DOHH2 (cell line): Measurements from ENCODE around the gene EVI2A.

ENCODE experiments used
- H3F3A ChIP-seq: fragments of 200-600 bp; sonication (generic), shearing (Covaris generic); 2 replicates; pipeline ENCODE4 v1.6.0; 2016; ENCODE audit warnings: antibody characterized with exemption, mild to moderate bottlenecking; ENCODE audit not compliant: control insufficient read depth, insufficient read depth
- H3K27ac ChIP-seq: fragments of 200-600 bp; sonication (generic); 2 replicates; pipeline ENCODE4 v1.5.1; 2014; ENCODE audit warnings: low read depth, mild to moderate bottlenecking, low read length, moderate library complexity
- H3K27me3 ChIP-seq: fragments of 200-600 bp; sonication (generic); 2 replicates; pipeline ENCODE4 v1.6.1; 2014; ENCODE audit warnings: mild to moderate bottlenecking, low read length, mixed read lengths; ENCODE audit not compliant: control insufficient read depth
- H3K36me3 ChIP-seq: fragments of 200-600 bp; sonication (generic); 2 replicates; pipeline ENCODE4 v1.6.1; 2014; ENCODE audit warnings: mild to moderate bottlenecking, low read length, moderate library complexity, mixed read lengths; ENCODE audit not compliant: control insufficient read depth
- H3K4me1 ChIP-seq: fragments of 200-600 bp; sonication (generic); 2 replicates; pipeline ENCODE4 v1.6.1; 2014; ENCODE audit warnings: mild to moderate bottlenecking, low read length, mixed read lengths; ENCODE audit not compliant: control insufficient read depth
- H3K4me2 ChIP-seq: fragments of 200-600 bp; sonication (generic); 2 replicates; pipeline ENCODE4 v1.6.0; 2014; ENCODE audit warnings: mild to moderate bottlenecking, low read length, moderate library complexity
- H3K4me3 ChIP-seq: fragments of 200-600 bp; sonication (generic); 2 replicates; pipeline ENCODE4 v1.5.1; 2014; ENCODE audit warnings: mild to moderate bottlenecking, low read length, mixed read lengths
- H3K79me2 ChIP-seq: fragments of 200-600 bp; sonication (generic); 2 replicates; pipeline ENCODE4 v1.6.1; 2014; ENCODE audit warnings: mild to moderate bottlenecking, low read length, mixed read lengths; ENCODE audit not compliant: control insufficient read depth
- H3K9me2 ChIP-seq: fragments of 200-600 bp; sonication (generic); replicated peaks from 2 replicates; pipeline ENCODE4 v1.6.1; 2014; ENCODE audit warnings: mild to moderate bottlenecking, low read length, mixed read lengths; ENCODE audit not compliant: control insufficient read depth
- H3K9me3 ChIP-seq: fragments of 200-600 bp; sonication (generic); 2 replicates; pipeline ENCODE4 v1.6.1; 2014; ENCODE audit warnings: antibody characterized with exemption, low read length, mixed read lengths; ENCODE audit not compliant: control insufficient read depth, insufficient read depth
- H4K20me1 ChIP-seq: fragments of 200-600 bp; sonication (generic); 2 replicates; pipeline ENCODE4 v1.6.0; 2014; ENCODE audit warnings: low read depth, mild to moderate bottlenecking, antibody characterized with exemption, low read length, moderate library complexity; ENCODE audit not compliant: control insufficient read depth, insufficient read depth
- CTCF ChIP-seq: fragments of 200-600 bp; sonication (generic); IDR thresholded peaks from one replicate; pipeline ENCODE4 v1.5.1; 2014; ENCODE audit warnings: antibody characterized with exemption, mild to moderate bottlenecking, low read depth, low read length; ENCODE audit not compliant: poor library complexity, severe bottlenecking
- EZH2phosphoT487 ChIP-seq: fragments of 200-600 bp; sonication (generic); IDR thresholded peaks from 2 replicates; pipeline ENCODE4 v1.6.1; 2017; ENCODE audit warnings: borderline replicate concordance, mild to moderate bottlenecking, antibody characterized with exemption, low read length, moderate library complexity, mixed read lengths

Gene EVI2A

GRCh38 chr17:31321966-31322365, 544 bp upstream of the EVI2A start:
- Histone ChIP-seq H3F3A (peaks cover 27% of the 10 kb centered on the region), H3K27me3 (no peaks in the 10 kb centered on the region)
- TF ChIP-seq EZH2phosphoT487 (no peak), CTCF (no peak)

GRCh38 chr17:31320791-31321190, 631 bp downstream of the EVI2A start:
- peak overlapping the region; percentile 88 for H3K4me2 ChIP-seq

More at GRCh38 chr17:31321966-31322365, 544 bp upstream of the EVI2A start:
- H3K36me3 ChIP-seq = peaks cover 61% of the 10 kb centered on the region
- H4K20me1 ChIP-seq = no peaks in the 10 kb centered on the region
- peak overlapping the region; percentile 80 for H3K4me3 ChIP-seq
- no peaks in the 10 kb centered on the region for H3K9me3 ChIP-seq
- H3K27ac ChIP-seq = peak overlapping the region; percentile 97
- H3K4me1 ChIP-seq = peaks cover 35% of the 10 kb centered on the region
- H3K4me2 ChIP-seq = peak overlapping the region; percentile 88
- peaks cover 63% of the 10 kb centered on the region for H3K79me2 ChIP-seq
- no peaks in the 10 kb centered on the region for H3K9me2 ChIP-seq

GRCh38 chr17:31320241-31320640, 1.2 kb downstream of the EVI2A start:
- Histone ChIP-seq H3K4me3 (peak overlapping the region; percentile 80), H4K20me1 (no peaks in the 10 kb centered on the region), H3K36me3 (peaks cover 66% of the 10 kb centered on the region), H3K4me1 (peaks cover 52% of the 10 kb centered on the region), H3K4me2 (peak overlapping the region; percentile 88), H3K27me3 (no peaks in the 10 kb centered on the region), H3K9me2 (no peaks in the 10 kb centered on the region), H3K27ac (peak overlapping the region; percentile 97), H3F3A (peaks cover 32% of the 10 kb centered on the region), H3K9me3 (no peaks in the 10 kb centered on the region), H3K79me2 (peaks cover 81% of the 10 kb centered on the region)
- TF ChIP-seq CTCF = no peak
- TF ChIP-seq EZH2phosphoT487 = no peak

More at GRCh38 chr17:31320791-31321190, 631 bp downstream of the EVI2A start:
- Histone ChIP-seq H3K4me1 (peaks cover 46% of the 10 kb centered on the region), H3K9me2 (no peaks in the 10 kb centered on the region), H3K27me3 (no peaks in the 10 kb centered on the region), H3K27ac (peak overlapping the region; percentile 97), H3K36me3 (peaks cover 64% of the 10 kb centered on the region), H3F3A (peaks cover 31% of the 10 kb centered on the region), H4K20me1 (no peaks in the 10 kb centered on the region), H3K9me3 (no peaks in the 10 kb centered on the region), H3K79me2 (peaks cover 75% of the 10 kb centered on the region), H3K4me3 (peak overlapping the region; percentile 80)
- TF ChIP-seq EZH2phosphoT487 (no peak), CTCF (no peak)
